GM12864 (cell line): ENCODE results near the gene CEND1.

ENCODE experiments used
- DNase-seq: peaks from one replicate; pipeline ENCODE4 v3.0.0-alpha.2; 2011; ENCODE audit warnings: low read depth
- H3K4me3 ChIP-seq: 2 replicates; pipeline ENCODE4 v1.5.1; 2011; ENCODE audit warnings: mild to moderate bottlenecking, low read depth, low read length, control low read depth
- TF ChIP-seq, protein P1 (sequence below): IDR thresholded peaks from 2 replicates; pipeline ENCODE4 v1.5.1; 2011; ENCODE audit warnings: low read depth, mild to moderate bottlenecking, moderate library complexity, low read length, control low read depth, inconsistent platforms; ENCODE audit errors: missing control alignments

The CEND1 gene

DNA sequence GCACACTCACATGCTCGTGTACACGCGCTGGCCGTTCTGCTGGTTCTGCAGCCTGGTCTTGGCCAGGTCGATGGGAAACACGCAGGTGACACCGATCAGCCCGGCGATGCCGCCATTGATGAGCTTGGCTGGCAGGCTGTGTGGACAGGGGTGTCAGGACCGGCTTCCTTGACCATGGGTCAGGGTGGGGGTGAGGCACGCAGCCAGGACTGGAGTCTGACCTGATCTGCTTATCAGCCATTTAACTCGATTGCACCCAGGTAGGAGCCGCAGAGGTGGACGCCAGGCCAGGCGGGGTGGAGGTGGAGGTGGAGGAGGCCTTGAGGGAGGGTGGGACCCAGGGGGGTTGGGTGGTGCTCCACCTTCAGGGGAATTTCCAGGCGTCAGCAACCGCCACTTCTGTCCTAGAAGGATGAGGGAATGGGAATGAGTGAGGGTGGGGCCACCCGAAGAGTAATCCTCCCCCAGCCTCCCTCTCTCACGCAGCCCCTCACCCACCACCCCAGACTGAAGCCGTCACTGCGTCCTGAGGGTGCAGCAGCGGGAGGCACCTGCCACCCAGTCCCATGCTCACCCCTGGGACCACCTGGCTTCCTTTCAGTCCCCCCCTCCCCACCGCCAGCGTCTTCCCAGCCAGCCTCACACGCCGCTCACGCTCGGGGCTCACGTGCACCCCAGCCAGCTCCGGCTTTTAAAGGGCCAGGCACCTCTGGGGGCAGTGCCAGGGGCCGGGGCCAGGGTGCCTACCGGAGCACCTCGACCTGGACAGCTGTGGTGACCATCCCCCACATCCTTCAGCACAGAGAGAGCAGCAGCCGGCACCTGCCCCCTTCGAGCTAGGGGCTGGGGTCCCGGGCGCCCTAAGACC, 5.1 kb upstream of the CEND1 start:
- TF ChIP-seq, protein P1, sequence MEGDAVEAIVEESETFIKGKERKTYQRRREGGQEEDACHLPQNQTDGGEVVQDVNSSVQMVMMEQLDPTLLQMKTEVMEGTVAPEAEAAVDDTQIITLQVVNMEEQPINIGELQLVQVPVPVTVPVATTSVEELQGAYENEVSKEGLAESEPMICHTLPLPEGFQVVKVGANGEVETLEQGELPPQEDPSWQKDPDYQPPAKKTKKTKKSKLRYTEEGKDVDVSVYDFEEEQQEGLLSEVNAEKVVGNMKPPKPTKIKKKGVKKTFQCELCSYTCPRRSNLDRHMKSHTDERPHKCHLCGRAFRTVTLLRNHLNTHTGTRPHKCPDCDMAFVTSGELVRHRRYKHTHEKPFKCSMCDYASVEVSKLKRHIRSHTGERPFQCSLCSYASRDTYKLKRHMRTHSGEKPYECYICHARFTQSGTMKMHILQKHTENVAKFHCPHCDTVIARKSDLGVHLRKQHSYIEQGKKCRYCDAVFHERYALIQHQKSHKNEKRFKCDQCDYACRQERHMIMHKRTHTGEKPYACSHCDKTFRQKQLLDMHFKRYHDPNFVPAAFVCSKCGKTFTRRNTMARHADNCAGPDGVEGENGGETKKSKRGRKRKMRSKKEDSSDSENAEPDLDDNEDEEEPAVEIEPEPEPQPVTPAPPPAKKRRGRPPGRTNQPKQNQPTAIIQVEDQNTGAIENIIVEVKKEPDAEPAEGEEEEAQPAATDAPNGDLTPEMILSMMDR, result no peak
- no peak for DNase-seq
- H3K4me3 ChIP-seq, result peak overlapping the region; percentile 97

GRCh38 chr11:794013-794765, 4.3 kb upstream of the CEND1 start:
- no peak overlapping the region for H3K4me3 ChIP-seq
- DNase-seq, result no peak
- TF ChIP-seq, protein P1, result no peak

GRCh38 chr11:793556-793955, 3.7 kb upstream of the CEND1 start:
- no peak overlapping the region for H3K4me3 ChIP-seq

DNA sequence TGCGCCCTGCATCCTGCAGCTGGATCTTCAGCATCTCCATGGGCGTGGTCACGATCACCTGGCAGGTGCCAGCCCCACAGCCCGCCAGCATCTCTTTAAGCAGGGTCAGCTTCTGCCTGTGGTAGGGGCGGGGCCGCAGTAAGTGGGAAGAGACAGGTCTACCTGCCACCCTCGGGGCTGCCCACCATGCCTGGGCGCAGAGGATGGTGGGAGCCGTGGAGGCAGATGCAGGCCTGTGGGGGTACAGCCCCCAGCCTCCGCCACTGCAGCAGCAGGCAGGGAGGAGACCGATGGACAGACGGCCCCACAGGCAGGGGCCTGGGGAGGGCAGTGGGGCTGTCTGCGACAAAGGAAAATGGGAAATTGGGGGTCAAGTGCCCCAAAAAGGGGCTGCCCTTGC, 3.0 kb upstream of the CEND1 start:
- DNase-seq, result no peak
- TF ChIP-seq, protein P1, result no peak
- no peak overlapping the region for H3K4me3 ChIP-seq

More at GRCh38 chr11:793556-793955, 3.7 kb upstream of the CEND1 start:
- no peak for DNase-seq
- TF ChIP-seq, protein P1, result no peak

GRCh38 chr11:792535-792821, 2.6 kb upstream of the CEND1 start:
- no peak overlapping the region for H3K4me3 ChIP-seq
- TF ChIP-seq, protein P1, result no peak
- no peak for DNase-seq

DNA sequence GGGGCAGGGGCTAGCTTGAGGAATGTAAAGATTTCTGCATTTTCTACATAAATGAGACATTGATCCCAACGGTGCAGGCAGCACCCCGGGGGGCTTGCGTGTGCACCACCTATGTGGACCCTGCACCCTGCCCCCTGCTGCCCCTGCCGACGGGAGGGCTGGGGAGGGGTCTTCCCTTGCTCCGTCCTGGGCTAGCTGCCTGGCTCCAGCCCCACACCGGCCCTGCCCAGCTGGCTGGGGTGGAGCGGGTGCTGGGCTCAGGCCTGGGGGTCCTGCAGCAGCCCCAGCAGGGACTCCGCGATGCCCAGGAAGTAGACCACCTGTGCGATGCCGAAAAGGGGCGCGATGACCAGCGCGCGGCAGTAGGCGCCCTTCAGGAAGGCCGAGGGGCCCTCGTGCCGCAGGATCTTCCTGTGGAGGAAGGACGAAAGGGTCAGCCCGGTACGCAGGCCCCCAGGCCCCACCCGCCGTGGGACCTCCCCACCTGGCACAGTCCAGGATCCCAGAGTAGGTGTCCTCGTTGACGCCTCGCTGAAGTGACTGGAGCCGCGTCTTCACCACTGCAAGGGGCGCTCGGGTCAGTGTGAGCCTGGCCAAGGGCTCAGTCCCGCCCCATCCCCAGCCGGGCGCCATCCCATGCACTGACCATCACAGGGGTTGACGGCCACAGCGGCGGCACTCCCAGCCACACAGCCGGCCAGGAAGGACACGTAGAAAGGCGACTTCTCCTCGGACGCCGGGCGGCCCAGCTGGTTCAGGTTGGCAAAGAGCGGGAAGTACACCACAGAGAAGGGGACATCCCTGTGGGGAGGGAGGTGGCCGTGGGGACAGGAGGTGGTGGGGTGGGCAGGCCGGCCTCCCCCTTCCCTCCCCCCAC, 2.0 kb upstream of the CEND1 start:
- TF ChIP-seq, protein P1, result no peak
- no peak for DNase-seq
- no peak overlapping the region for H3K4me3 ChIP-seq
